ENCODE results near the gene RXFP2.

DNA sequence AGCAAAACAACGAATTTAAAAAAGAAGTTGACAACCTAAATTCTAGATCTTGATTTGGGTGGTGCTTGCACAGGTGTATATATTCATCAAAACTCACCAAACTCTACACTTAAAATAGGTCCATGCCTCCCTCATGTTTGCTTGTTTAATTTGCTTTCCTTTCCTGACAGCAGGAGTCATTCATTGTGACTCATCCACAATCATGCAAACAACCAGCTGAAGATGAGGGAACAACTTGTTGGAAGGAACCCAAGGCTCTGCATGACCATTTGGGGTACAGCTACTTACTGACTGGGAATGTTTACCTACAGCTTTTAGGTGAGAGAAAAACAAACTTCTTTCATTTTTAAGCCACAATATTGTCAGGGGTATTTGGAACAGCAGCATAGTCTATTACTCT is 96.6 kb downstream of the RXFP2 start:
- TF ChIP-seq POLR2AphosphoS5 (IDR thresholded peaks at IDR 0.05; ENCODE audit: borderline replicate concordance, low read depth, low read length) (no peak), EZH2 (IDR thresholded peaks at IDR 0.05) (no peak), FOXP2 (optimal IDR thresholded peaks at IDR 0.05; ENCODE audit: control extremely low read depth, extremely low read length, insufficient read depth) (no peak)
